A172 (cell line): ENCODE results near the gene AMBN. TPM values are rescaled to one million over a fixed set of nuclear protein-coding genes. Genes with fewer than 3 reads are reported as not detected.

ENCODE experiments used
- total RNA-seq: library from RNA; depleted of rRNA; stranded (reverse); fragments of >200 nt; shearing (Covaris generic); gene quantifications from 2 replicates; pipeline ENCODE4 v1.2.3, GENCODE V29; 2014; rRNA removed

The AMBN gene
- total RNA-seq, 1 experiment from 2014 or later: 0.17 TPM

Other genes with a start within 250 kb of the AMBN start
- not detected in 2 replicates for gene SMR3A, start 231.5 kb upstream of the AMBN start, total RNA-seq
- gene SMR3B, start 209.1 kb upstream of the AMBN start, total RNA-seq: not detected in 2 replicates
- gene OPRPN, start 194.3 kb upstream of the AMBN start, total RNA-seq: not detected in 2 replicates
- not detected in 2 replicates for gene MUC7, start 120.1 kb upstream of the AMBN start, total RNA-seq
- gene AMTN, start 73.7 kb upstream of the AMBN start, total RNA-seq: 17.4 and 29.6 TPM in 2 replicates
- gene ENAM, start 36.5 kb downstream of the AMBN start, total RNA-seq: not detected in 2 replicates
- gene JCHAIN, start 74.3 kb downstream of the AMBN start, total RNA-seq: not detected in 2 replicates
- gene UTP3, start 96.3 kb downstream of the AMBN start, total RNA-seq: 15.6 and 16.4 TPM in 2 replicates
- 28.1 and 28.5 TPM in 2 replicates for gene RUFY3, start 129.7 kb downstream of the AMBN start, total RNA-seq
- gene GRSF1, start 247.6 kb downstream of the AMBN start, total RNA-seq: 75.8 and 83.9 TPM in 2 replicates